HG03439 (cell line): Measurements from ENCODE around the gene SLC39A3.
A peak's percentile ranks its signal among the peaks of the same experiment; 100 is the strongest.

Source experiments
- ATAC-seq: cut with Tn5 transposase; IDR thresholded peaks from one replicate; pipeline ENCODE4 v1.9.1; 2021; ENCODE audit warnings: mild to moderate bottlenecking, moderate library complexity; ENCODE audit not compliant: unreplicated experiment

The SLC39A3 gene

GRCh38 chr19:2750808-2751437, 11.1 kb upstream of the SLC39A3 start:
- ATAC-seq = no peak

- ATAC-seq = peak; percentile 44
Observed at GRCh38 chr19:2747349-2747748, 7.5 kb upstream of the SLC39A3 start.

- no peak for ATAC-seq
Observed at GRCh38 chr19:2744113-2744512, 4.3 kb upstream of the SLC39A3 start.

- ATAC-seq = no peak
Observed at GRCh38 chr19:2743099-2743498, 3.3 kb upstream of the SLC39A3 start.

- no peak for ATAC-seq
Observed at GRCh38 chr19:2740314-2740656, 468 bp upstream of the SLC39A3 start.

GRCh38 chr19:2736550-2737190, 3.1 kb downstream of the SLC39A3 start:
- ATAC-seq = no peak

GRCh38 chr19:2735374-2735773, 4.4 kb downstream of the SLC39A3 start:
- ATAC-seq = no peak

GRCh38 chr19:2734589-2735288, 5.1 kb downstream of the SLC39A3 start:
- no peak for ATAC-seq

- no peak for ATAC-seq
Observed at GRCh38 chr19:2733930-2734588, 5.8 kb downstream of the SLC39A3 start.

GRCh38 chr19:2732883-2733282, 6.9 kb downstream of the SLC39A3 start:
- no peak for ATAC-seq

- ATAC-seq = no peak
Observed at GRCh38 chr19:2732157-2732725, 7.6 kb downstream of the SLC39A3 start.

GRCh38 chr19:2731181-2731995, 8.4 kb downstream of the SLC39A3 start:
- ATAC-seq = no peak

GRCh38 chr19:2729943-2730818, 9.6 kb downstream of the SLC39A3 start:
- ATAC-seq = no peak

- no peak for ATAC-seq
Observed at GRCh38 chr19:2728783-2729387, 10.9 kb downstream of the SLC39A3 start.

- ATAC-seq = no peak
Observed at GRCh38 chr19:2727640-2727944, 12.2 kb downstream of the SLC39A3 start.

GRCh38 chr19:2726904-2727639, 12.7 kb downstream of the SLC39A3 start:
- no peak for ATAC-seq

GRCh38 chr19:2726160-2726855, 13.5 kb downstream of the SLC39A3 start:
- ATAC-seq = no peak

- ATAC-seq = no peak
Observed at GRCh38 chr19:2724148-2724557, 15.7 kb downstream of the SLC39A3 start.
